GM23338 (cell line): Measurements from ENCODE around the gene PIRT. TPM values are rescaled to one million over a fixed set of nuclear protein-coding genes. Genes with fewer than 3 reads are reported as not detected.

Experiments used
- ATAC-seq: fragments of 200-7000 bp; cut with Tn5 transposase; 3 replicates; pipeline ENCODE4 v1.9.1; 2020
- DNase-seq: peaks from one replicate; pipeline ENCODE4 v3.0.0-alpha.2; 2015; ENCODE audit warnings: low spot score
- H2AFZ ChIP-seq: fragments of 200-600 bp; sonication (generic); 2 replicates; pipeline ENCODE4 v1.8.0; 2016; ENCODE audit warnings: antibody characterized with exemption, mild to moderate bottlenecking, moderate library complexity
- H3F3A ChIP-seq: fragments of 200-600 bp; sonication (generic); replicated peaks from 2 replicates; pipeline ENCODE4 v1.8.0; 2017; ENCODE audit warnings: antibody characterized with exemption, mixed run types, low read depth
- H3K27ac ChIP-seq: fragments of 200-600 bp; sonication (generic); 2 replicates; pipeline ENCODE4 v1.6.1; 2016; ENCODE audit warnings: low read depth
- H3K27me3 ChIP-seq: fragments of 200-600 bp; sonication (generic); 2 replicates; pipeline ENCODE4 v1.8.0; 2016; ENCODE audit warnings: mild to moderate bottlenecking, mixed run types, moderate library complexity; ENCODE audit not compliant: insufficient read depth
- H3K36me3 ChIP-seq: fragments of 200-600 bp; sonication (generic); 2 replicates; pipeline ENCODE4 v1.8.0; 2016; ENCODE audit warnings: mild to moderate bottlenecking; ENCODE audit not compliant: insufficient read depth
- H3K4me1 ChIP-seq: fragments of 200-600 bp; sonication (generic); 2 replicates; pipeline ENCODE4 v1.8.0; 2016; ENCODE audit warnings: mild to moderate bottlenecking, moderate library complexity; ENCODE audit not compliant: insufficient read depth
- H3K4me2 ChIP-seq: fragments of 200-600 bp; sonication (generic); 2 replicates; pipeline ENCODE4 v1.7.1; 2017; ENCODE audit warnings: mixed run types
- H3K4me3 ChIP-seq: fragments of 200-600 bp; sonication (generic); 2 replicates; pipeline ENCODE4 v1.6.1; 2016; ENCODE audit warnings: mixed run types
- H3K79me2 ChIP-seq: fragments of 200-600 bp; sonication (generic); replicated peaks from 2 replicates; pipeline ENCODE4 v1.8.0; 2017; ENCODE audit warnings: mild to moderate bottlenecking; ENCODE audit not compliant: insufficient read depth
- H3K9me2 ChIP-seq: fragments of 200-600 bp; sonication (generic); 2 replicates; pipeline ENCODE4 v1.8.0; 2017; ENCODE audit not compliant: insufficient read depth
- H4K20me1 ChIP-seq: fragments of 200-600 bp; sonication (generic); replicated peaks from 2 replicates; pipeline ENCODE4 v1.8.0; 2017; ENCODE audit warnings: mild to moderate bottlenecking; ENCODE audit not compliant: insufficient read depth
- H3K27ac Mint-ChIP-seq: 2 replicates; pipeline ENCODE4 v1.8.0; 2020; ENCODE audit warnings: inconsistent platforms, mild to moderate bottlenecking, moderate library complexity, mixed read lengths
- H3K27me3 Mint-ChIP-seq: 3 replicates; pipeline ENCODE4 v1.8.0; 2022; ENCODE audit warnings: low read depth, mild to moderate bottlenecking, moderate library complexity, mixed read lengths, inconsistent platforms; ENCODE audit not compliant: insufficient read depth, poor library complexity
- H3K36me3 Mint-ChIP-seq: 3 replicates; pipeline ENCODE4 v1.8.0; 2021; ENCODE audit warnings: low read depth, mild to moderate bottlenecking, inconsistent platforms, moderate library complexity, mixed read lengths
- H3K4me1 Mint-ChIP-seq: 3 replicates; pipeline ENCODE4 v1.8.0; 2020; ENCODE audit warnings: mild to moderate bottlenecking, inconsistent platforms, mixed read lengths
- H3K4me3 Mint-ChIP-seq: 3 replicates; pipeline ENCODE4 v1.8.0; 2021; ENCODE audit warnings: moderate library complexity, mild to moderate bottlenecking, inconsistent platforms, mixed read lengths
- H3K9me3 Mint-ChIP-seq: 3 replicates; pipeline ENCODE4 v1.8.0; 2020; ENCODE audit warnings: moderate library complexity, mild to moderate bottlenecking, inconsistent platforms, mixed read lengths
- CREB1 ChIP-seq: fragments of 250-450 bp; sonication (Bioruptor Pico); IDR thresholded peaks from 2 replicates; pipeline ENCODE4 v1.5.0; 2020; ENCODE audit warnings: low read depth, mild to moderate bottlenecking, moderate library complexity
- EZH2 ChIP-seq: fragments of 200-600 bp; sonication (generic); IDR thresholded peaks from one replicate; pipeline ENCODE4 v1.8.0; 2017; ENCODE audit warnings: antibody characterized with exemption, mild to moderate bottlenecking, low read depth; ENCODE audit not compliant: unreplicated experiment
- EZH2phosphoT487 ChIP-seq: fragments of 200-600 bp; sonication (generic); IDR thresholded peaks from one replicate; pipeline ENCODE4 v1.8.1; 2018; ENCODE audit warnings: antibody characterized with exemption; ENCODE audit not compliant: unreplicated experiment
- JUNB ChIP-seq: IDR thresholded peaks from one replicate; pipeline ENCODE4 v1.6.1; 2016; ENCODE audit warnings: antibody characterized with exemption; ENCODE audit not compliant: unreplicated experiment
- POLR2AphosphoS5 ChIP-seq: IDR thresholded peaks from 2 replicates; pipeline ENCODE4 v1.6.1; 2016; ENCODE audit warnings: antibody characterized with exemption, low read depth
- REST ChIP-seq: IDR thresholded peaks from one replicate; pipeline ENCODE4 v1.6.1; 2018; ENCODE audit warnings: antibody characterized with exemption; ENCODE audit not compliant: unreplicated experiment
- STAT1 ChIP-seq: IDR thresholded peaks from one replicate; pipeline ENCODE4 v1.6.1; 2016; ENCODE audit warnings: antibody characterized with exemption; ENCODE audit not compliant: unreplicated experiment
- polyA plus RNA-seq: library from polyadenylated mRNA; unstranded; fragments of >200 nt; fragmentation: Nextera tagmentation; extraction: Ambion mirVana; gene quantifications from 2 replicates; pipeline ENCODE4 v1.2.1, GENCODE V29; 2016
- total RNA-seq: library from RNA; depleted of rRNA; stranded (reverse); fragments of >200 nt; shearing (Covaris generic); gene quantifications from 2 replicates; pipeline ENCODE4 v1.2.3, GENCODE V29; 2014
- TF ChIP-seq, protein P1 (sequence below): fragments of 250-450 bp; sonication (Bioruptor Pico); IDR thresholded peaks from 2 replicates; pipeline ENCODE4 v1.5.0; 2020; ENCODE audit warnings: mild to moderate bottlenecking, moderate library complexity

The PIRT gene
- total and polyA plus RNA-seq, 2 experiments from 2014 or later = not detected

GRCh38 chr17:10785295-10785694 is 52.6 kb downstream of the PIRT start:
- Histone ChIP-seq H3K27ac (peak overlapping the region; percentile 83), H3K36me3 (no peaks in the 10 kb centered on the region), H4K20me1 (no peaks in the 10 kb centered on the region), H3K4me1 (peaks cover 32% of the 10 kb centered on the region), H3K27me3 (no peaks in the 10 kb centered on the region), H3F3A (no peaks in the 10 kb centered on the region), H3K79me2 (no peaks in the 10 kb centered on the region), H2AFZ (peak overlapping the region; percentile 8; the same call in 1 of the 2 replicates), H3K4me3 (no peak overlapping the region), H3K9me2 (no peaks in the 10 kb centered on the region), H3K4me2 (peak overlapping the region; percentile 69)
- H3K9me3 Mint-ChIP-seq = peaks cover 2% of the 10 kb centered on the region; the same call in 2 of the 3 replicates
- no peak for ATAC-seq
- peaks cover 58% of the 10 kb centered on the region for H3K4me1 Mint-ChIP-seq
- no peak for TF ChIP-seq EZH2phosphoT487
- TF ChIP-seq REST = no peak
- TF ChIP-seq EZH2 = no peak
- TF ChIP-seq CREB1 (CRISPR knock-in tag) = no peak
- TF ChIP-seq POLR2AphosphoS5 = no peak
- TF ChIP-seq JUNB = no peak
- TF ChIP-seq STAT1 = no peak
- peak overlapping the region; percentile 76; the same call in 1 of the 2 replicates for H3K27ac Mint-ChIP-seq
- H3K4me3 Mint-ChIP-seq = no peak overlapping the region
- DNase-seq = no peak
- no peaks in the 10 kb centered on the region for H3K36me3 Mint-ChIP-seq
- peaks cover 15% of the 10 kb centered on the region for H3K27me3 Mint-ChIP-seq

DNA sequence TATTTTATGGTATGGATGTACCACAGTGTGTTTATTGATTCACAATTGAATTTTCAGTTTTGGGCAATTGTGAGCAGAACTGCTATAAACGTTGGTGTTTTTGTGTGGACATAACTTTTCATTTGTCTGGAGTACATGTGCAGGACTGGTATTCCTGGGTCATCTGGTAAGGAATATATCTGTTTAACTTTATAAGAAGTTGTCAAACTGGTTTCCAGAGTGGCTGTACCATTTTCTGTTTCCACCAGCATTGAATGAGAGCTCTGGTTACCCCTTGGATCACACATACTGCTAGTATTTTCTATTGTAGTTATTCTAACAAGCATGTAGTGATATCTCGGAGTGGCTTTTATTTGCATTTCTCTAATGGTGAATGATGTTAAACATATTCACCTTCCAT is 58.3 kb downstream of the PIRT start:
- Histone ChIP-seq H3K4me3 (no peak overlapping the region), H3K4me2 (no peak overlapping the region), H3K27me3 (no peaks in the 10 kb centered on the region), H3K27ac (no peak overlapping the region), H4K20me1 (no peaks in the 10 kb centered on the region), H3K36me3 (no peaks in the 10 kb centered on the region), H2AFZ (no peak overlapping the region), H3K79me2 (no peaks in the 10 kb centered on the region), H3K9me2 (no peaks in the 10 kb centered on the region), H3F3A (no peaks in the 10 kb centered on the region), H3K4me1 (peaks cover 12% of the 10 kb centered on the region)
- Mint-ChIP-seq H3K27me3 (peaks cover 7% of the 10 kb centered on the region), H3K27ac (no peak overlapping the region), H3K9me3 (peaks cover 7% of the 10 kb centered on the region; the same call in 2 of the 3 replicates), H3K36me3 (peaks cover 7% of the 10 kb centered on the region), H3K4me3 (no peak overlapping the region), H3K4me1 (peaks cover 13% of the 10 kb centered on the region)
- ATAC-seq = no peak
- no peak for DNase-seq
- TF ChIP-seq, protein P1, sequence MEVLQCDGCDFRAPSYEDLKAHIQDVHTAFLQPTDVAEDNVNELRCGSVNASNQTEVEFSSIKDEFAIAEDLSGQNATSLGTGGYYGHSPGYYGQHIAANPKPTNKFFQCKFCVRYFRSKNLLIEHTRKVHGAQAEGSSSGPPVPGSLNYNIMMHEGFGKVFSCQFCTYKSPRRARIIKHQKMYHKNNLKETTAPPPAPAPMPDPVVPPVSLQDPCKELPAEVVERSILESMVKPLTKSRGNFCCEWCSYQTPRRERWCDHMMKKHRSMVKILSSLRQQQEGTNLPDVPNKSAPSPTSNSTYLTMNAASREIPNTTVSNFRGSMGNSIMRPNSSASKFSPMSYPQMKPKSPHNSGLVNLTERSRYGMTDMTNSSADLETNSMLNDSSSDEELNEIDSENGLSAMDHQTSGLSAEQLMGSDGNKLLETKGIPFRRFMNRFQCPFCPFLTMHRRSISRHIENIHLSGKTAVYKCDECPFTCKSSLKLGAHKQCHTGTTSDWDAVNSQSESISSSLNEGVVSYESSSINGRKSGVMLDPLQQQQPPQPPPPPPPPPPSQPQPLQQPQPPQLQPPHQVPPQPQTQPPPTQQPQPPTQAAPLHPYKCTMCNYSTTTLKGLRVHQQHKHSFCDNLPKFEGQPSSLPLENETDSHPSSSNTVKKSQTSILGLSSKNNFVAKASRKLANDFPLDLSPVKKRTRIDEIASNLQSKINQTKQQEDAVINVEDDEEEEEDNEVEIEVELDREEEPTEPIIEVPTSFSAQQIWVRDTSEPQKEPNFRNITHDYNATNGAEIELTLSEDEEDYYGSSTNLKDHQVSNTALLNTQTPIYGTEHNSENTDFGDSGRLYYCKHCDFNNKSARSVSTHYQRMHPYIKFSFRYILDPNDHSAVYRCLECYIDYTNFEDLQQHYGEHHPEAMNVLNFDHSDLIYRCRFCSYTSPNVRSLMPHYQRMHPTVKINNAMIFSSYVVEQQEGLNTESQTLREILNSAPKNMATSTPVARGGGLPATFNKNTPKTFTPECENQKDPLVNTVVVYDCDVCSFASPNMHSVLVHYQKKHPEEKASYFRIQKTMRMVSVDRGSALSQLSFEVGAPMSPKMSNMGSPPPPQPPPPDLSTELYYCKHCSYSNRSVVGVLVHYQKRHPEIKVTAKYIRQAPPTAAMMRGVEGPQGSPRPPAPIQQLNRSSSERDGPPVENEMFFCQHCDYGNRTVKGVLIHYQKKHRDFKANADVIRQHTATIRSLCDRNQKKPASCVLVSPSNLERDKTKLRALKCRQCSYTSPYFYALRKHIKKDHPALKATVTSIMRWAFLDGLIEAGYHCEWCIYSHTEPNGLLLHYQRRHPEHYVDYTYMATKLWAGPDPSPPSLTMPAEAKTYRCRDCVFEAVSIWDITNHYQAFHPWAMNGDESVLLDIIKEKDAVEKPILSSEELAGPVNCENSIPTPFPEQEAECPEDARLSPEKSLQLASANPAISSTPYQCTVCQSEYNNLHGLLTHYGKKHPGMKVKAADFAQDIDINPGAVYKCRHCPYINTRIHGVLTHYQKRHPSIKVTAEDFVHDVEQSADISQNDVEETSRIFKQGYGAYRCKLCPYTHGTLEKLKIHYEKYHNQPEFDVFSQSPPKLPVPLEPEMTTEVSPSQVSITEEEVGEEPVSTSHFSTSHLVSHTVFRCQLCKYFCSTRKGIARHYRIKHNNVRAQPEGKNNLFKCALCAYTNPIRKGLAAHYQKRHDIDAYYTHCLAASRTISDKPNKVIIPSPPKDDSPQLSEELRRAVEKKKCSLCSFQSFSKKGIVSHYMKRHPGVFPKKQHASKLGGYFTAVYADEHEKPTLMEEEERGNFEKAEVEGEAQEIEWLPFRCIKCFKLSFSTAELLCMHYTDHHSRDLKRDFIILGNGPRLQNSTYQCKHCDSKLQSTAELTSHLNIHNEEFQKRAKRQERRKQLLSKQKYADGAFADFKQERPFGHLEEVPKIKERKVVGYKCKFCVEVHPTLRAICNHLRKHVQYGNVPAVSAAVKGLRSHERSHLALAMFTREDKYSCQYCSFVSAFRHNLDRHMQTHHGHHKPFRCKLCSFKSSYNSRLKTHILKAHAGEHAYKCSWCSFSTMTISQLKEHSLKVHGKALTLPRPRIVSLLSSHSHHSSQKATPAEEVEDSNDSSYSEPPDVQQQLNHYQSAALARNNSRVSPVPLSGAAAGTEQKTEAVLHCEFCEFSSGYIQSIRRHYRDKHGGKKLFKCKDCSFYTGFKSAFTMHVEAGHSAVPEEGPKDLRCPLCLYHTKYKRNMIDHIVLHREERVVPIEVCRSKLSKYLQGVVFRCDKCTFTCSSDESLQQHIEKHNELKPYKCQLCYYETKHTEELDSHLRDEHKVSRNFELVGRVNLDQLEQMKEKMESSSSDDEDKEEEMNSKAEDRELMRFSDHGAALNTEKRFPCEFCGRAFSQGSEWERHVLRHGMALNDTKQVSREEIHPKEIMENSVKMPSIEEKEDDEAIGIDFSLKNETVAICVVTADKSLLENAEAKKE = no peak
